ENCODE results near the gene TMEM131.

DNA sequence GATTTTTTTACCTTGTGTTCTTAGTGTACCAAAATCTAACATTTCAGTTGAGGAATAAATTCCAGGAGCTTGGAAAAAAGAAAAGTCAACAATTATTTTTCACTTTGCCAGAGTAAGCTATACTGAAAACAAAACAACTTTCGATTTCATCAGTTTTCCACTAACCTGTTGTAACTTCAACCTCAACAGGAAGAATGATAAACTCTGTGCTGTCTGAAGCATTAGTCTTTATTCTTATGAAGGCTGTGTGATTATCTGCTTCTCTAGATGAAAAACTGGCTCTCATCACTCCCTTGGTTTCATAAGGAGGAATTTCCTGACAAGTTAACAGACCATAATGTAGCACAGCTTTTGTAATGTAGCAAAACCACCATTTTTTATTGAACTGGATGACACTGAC lies 161.1 kb downstream of the TMEM131 start:
- TF ChIP-seq, protein P1, sequence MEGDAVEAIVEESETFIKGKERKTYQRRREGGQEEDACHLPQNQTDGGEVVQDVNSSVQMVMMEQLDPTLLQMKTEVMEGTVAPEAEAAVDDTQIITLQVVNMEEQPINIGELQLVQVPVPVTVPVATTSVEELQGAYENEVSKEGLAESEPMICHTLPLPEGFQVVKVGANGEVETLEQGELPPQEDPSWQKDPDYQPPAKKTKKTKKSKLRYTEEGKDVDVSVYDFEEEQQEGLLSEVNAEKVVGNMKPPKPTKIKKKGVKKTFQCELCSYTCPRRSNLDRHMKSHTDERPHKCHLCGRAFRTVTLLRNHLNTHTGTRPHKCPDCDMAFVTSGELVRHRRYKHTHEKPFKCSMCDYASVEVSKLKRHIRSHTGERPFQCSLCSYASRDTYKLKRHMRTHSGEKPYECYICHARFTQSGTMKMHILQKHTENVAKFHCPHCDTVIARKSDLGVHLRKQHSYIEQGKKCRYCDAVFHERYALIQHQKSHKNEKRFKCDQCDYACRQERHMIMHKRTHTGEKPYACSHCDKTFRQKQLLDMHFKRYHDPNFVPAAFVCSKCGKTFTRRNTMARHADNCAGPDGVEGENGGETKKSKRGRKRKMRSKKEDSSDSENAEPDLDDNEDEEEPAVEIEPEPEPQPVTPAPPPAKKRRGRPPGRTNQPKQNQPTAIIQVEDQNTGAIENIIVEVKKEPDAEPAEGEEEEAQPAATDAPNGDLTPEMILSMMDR (IDR thresholded peaks at IDR 0.05) = no peak
- no peak for TF ChIP-seq POLR2A (IDR thresholded peaks at IDR 0.05)

Data from lower leg skin (tissue), 3 donors.